Caco-2 (cell line): ENCODE measurements around the gene GAB2. TPM values are rescaled to one million over a fixed set of nuclear protein-coding genes. Genes with fewer than 3 reads are reported as not detected.
"Not testable (repeated sequence)": the region's sequence is repeated elsewhere in the genome, so short reads cannot be mapped to it uniquely, and the experiment has no call there.

Experiments
- Bru-seq: library from RNA; stranded (reverse); fragments of 400-500 nt; gene quantifications from one replicate; lab custom pipeline; 2021; lab: Mats Ljungman, UMichigan
- BruChase-seq, 2 experiments: library from RNA; stranded (reverse); fragments of 400-500 nt; gene quantifications; one replicate each; lab custom pipeline; 2021; lab: Mats Ljungman, UMichigan
- BruUV-seq: library from RNA; stranded (reverse); fragments of 400-500 nt; replicated peaks from 2 replicates; lab custom pipeline; 2021; lab: Mats Ljungman, UMichigan
- CTCF ChIA-PET: fragments of 300-600 bp; sonication (Branson Sonifier 250); formaldehyde crosslinking; loops from one replicate; lab custom pipeline; 2022; ENCODE audit warnings: antibody characterized with exemption; lab: Charles Lee
- POLR2A ChIA-PET: fragments of 300-600 bp; sonication (Branson Sonifier 250); formaldehyde crosslinking; loops from one replicate; lab custom pipeline; 2022; ENCODE audit warnings: antibody characterized with exemption; lab: Charles Lee
- DNase-seq, 2 experiments: peaks; one replicate each; pipeline versions ENCODE4 v3.0.0 to v3.0.0-alpha.2; 2020 to 2022
- H3K27me3 ChIP-seq: replicated peaks from 2 replicates; pipeline ENCODE4 v1.6.0; 2011; ENCODE audit warnings: low read length; ENCODE audit not compliant: control insufficient read depth, insufficient read depth
- H3K36me3 ChIP-seq: 2 replicates; pipeline ENCODE4 v1.5.1; 2011; ENCODE audit warnings: low read length; ENCODE audit not compliant: control insufficient read depth, insufficient read depth
- H3K4me1 ChIP-seq: fragments of 250-450 bp; sonication (Bioruptor Pico); 2 replicates; pipeline ENCODE4 v1.5.1; 2020; ENCODE audit warnings: mild to moderate bottlenecking
- H3K4me3 ChIP-seq: 2 replicates; pipeline ENCODE4 v1.5.1; 2011; ENCODE audit warnings: low read depth, mild to moderate bottlenecking, control low read depth, low read length
- H3K9me3 ChIP-seq: fragments of 250-450 bp; sonication (Bioruptor Pico); 2 replicates; pipeline ENCODE4 v1.5.1; 2020; ENCODE audit warnings: mild to moderate bottlenecking, moderate library complexity
- H3K27ac Mint-ChIP-seq: one replicate; pipeline ENCODE4 v1.8.0; 2022; ENCODE audit warnings: mixed read lengths; ENCODE audit not compliant: unreplicated experiment
- H3K27me3 Mint-ChIP-seq: one replicate; pipeline ENCODE4 v1.8.0; 2022; ENCODE audit warnings: mixed read lengths; ENCODE audit not compliant: insufficient read depth, unreplicated experiment
- H3K36me3 Mint-ChIP-seq: one replicate; pipeline ENCODE4 v1.8.0; 2022; ENCODE audit warnings: mild to moderate bottlenecking, mixed read lengths; ENCODE audit not compliant: insufficient read depth, unreplicated experiment
- H3K4me1 Mint-ChIP-seq: one replicate; pipeline ENCODE4 v1.8.0; 2022; ENCODE audit warnings: low read depth, mixed read lengths; ENCODE audit not compliant: unreplicated experiment
- H3K4me3 Mint-ChIP-seq: one replicate; pipeline ENCODE4 v1.8.0; 2022; ENCODE audit warnings: mild to moderate bottlenecking, moderate library complexity, mixed read lengths; ENCODE audit not compliant: unreplicated experiment
- H3K9me3 Mint-ChIP-seq: one replicate; pipeline ENCODE4 v1.8.0; 2022; ENCODE audit warnings: mixed read lengths; ENCODE audit not compliant: unreplicated experiment
- intact Hi-C: fragments of 100-400 bp; cut with micrococcal nuclease; formaldehyde crosslinking; loops from one replicate; pipeline ENCODE4 v1.10.0; 2022; ENCODE audit not compliant: unreplicated experiment
- long read RNA-seq: library from polyadenylated mRNA; stranded (forward); transcript quantifications from one replicate; pipeline ENCODE4 v2.0.0, GENCODE V29; 2022
- total RNA-seq: library from RNA; stranded (reverse); gene quantifications from 2 replicates; pipeline ENCODE4 v1.2.3, GENCODE V29; 2022
- TF ChIP-seq, protein P1 (sequence below), 2 experiments: fragments of 200-600 bp in 1 of 2; IDR thresholded peaks; 1 replicate in 1 of 2; 2 replicates in 1 of 2; pipeline versions ENCODE4 v1.5.1 to v1.8.0; 2011 to 2022; ENCODE audit warnings: antibody characterized with exemption in 1 of 2, control low read depth in 1 of 2, inconsistent platforms in 1 of 2, low read depth in 1 of 2, low read length in 1 of 2, mild to moderate bottlenecking in 1 of 2, moderate library complexity in 1 of 2; ENCODE audit not compliant: insufficient read depth in 1 of 2, severe bottlenecking in 1 of 2, unreplicated experiment in 1 of 2

Gene GAB2
- total RNA-seq (58.6 and 67.3 TPM in 2 replicates), Bru-seq, nascent RNA (percentile 90 among the genes with signal in this experiment), BruChase-seq, experiment 1, labeled RNA remaining after a 2-hour chase (percentile 85 among the genes with signal in this experiment), BruChase-seq, experiment 2, labeled RNA remaining after a 6-hour chase (percentile 82 among the genes with signal in this experiment)
- long read RNA-seq, partial matches to known transcripts: 0 of 23 reads
- long read RNA-seq, other reads (novel, unspliced or antisense): 23 of 23 reads

- Histone ChIP-seq H3K4me1 (peaks cover 23% of the 10 kb centered on the region), H3K4me3 (peak within 1 kb of the TSS; percentile 76), H3K27me3 (no peaks in the 10 kb centered on the region), H3K9me3 (no peaks in the 10 kb centered on the region), H3K36me3 (no peaks in the 10 kb centered on the region)
- peak within 1 kb of the TSS; percentile 76 for H3K4me3 Mint-ChIP-seq
- peak within 1 kb of the TSS; percentile 79 for H3K27ac Mint-ChIP-seq
- no peaks in the 10 kb centered on the region for H3K27me3 Mint-ChIP-seq
- H3K4me1 Mint-ChIP-seq: peaks cover 37% of the 10 kb centered on the region
- H3K9me3 Mint-ChIP-seq: no peaks in the 10 kb centered on the region
- peak; percentile 69 to 79 for DNase-seq
- CTCF ChIA-PET: interaction anchor here (0.7 to 3.9 kb wide), 10 partner anchors 11 to 422 kb away, joined by 3 to 48 read pairs (median 6); no protein-coding TSS in a partner anchor
- TF ChIP-seq, protein P1, sequence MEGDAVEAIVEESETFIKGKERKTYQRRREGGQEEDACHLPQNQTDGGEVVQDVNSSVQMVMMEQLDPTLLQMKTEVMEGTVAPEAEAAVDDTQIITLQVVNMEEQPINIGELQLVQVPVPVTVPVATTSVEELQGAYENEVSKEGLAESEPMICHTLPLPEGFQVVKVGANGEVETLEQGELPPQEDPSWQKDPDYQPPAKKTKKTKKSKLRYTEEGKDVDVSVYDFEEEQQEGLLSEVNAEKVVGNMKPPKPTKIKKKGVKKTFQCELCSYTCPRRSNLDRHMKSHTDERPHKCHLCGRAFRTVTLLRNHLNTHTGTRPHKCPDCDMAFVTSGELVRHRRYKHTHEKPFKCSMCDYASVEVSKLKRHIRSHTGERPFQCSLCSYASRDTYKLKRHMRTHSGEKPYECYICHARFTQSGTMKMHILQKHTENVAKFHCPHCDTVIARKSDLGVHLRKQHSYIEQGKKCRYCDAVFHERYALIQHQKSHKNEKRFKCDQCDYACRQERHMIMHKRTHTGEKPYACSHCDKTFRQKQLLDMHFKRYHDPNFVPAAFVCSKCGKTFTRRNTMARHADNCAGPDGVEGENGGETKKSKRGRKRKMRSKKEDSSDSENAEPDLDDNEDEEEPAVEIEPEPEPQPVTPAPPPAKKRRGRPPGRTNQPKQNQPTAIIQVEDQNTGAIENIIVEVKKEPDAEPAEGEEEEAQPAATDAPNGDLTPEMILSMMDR (IDR thresholded peaks at IDR 0.05; ENCODE audit: insufficient read depth in 1 of 2, low read depth in 1 of 2, low read length in 1 of 2, severe bottlenecking in 1 of 2, unreplicated experiment in 1 of 2): no peak
- BruUV-seq: no TSS peak
- POLR2A ChIA-PET: interaction anchor here (0.6 to 2.3 kb wide), 4 partner anchors 37 to 423 kb away, joined by 5 to 16 read pairs (median 6); partner anchors contain the start of gene INTS4
- intact Hi-C loops: loop anchor here (1.0 to 2.0 kb wide), 3 partner anchors 37 to 279 kb away; partner anchors contain the start of gene ALG8
- peaks cover 28% of the 10 kb centered on the region for H3K36me3 Mint-ChIP-seq
Observed at GRCh38 chr11:78417175-78417887, at the start of gene GAB2. GAB2 (minus strand) TSS chr11:78417820; CDS start chr11:78417720, 100 bp downstream.

- Mint-ChIP-seq H3K27ac (no peak overlapping the region), H3K4me3 (no peak overlapping the region), H3K9me3 (peaks cover 9% of the 10 kb centered on the region), H3K4me1 (no peaks in the 10 kb centered on the region), H3K36me3 (peaks cover 21% of the 10 kb centered on the region), H3K27me3 (no peaks in the 10 kb centered on the region)
- TF ChIP-seq, protein P1 (IDR thresholded peaks at IDR 0.05; ENCODE audit: insufficient read depth in 1 of 2, low read depth in 1 of 2, low read length in 1 of 2, severe bottlenecking in 1 of 2, unreplicated experiment in 1 of 2): no peak
- intact Hi-C loops: no loop called here
- BruUV-seq: no TSS peak
- Histone ChIP-seq H3K36me3 (peaks cover 7% of the 10 kb centered on the region), H3K4me1 (no peaks in the 10 kb centered on the region), H3K4me3 (no peak overlapping the region), H3K9me3 (no peaks in the 10 kb centered on the region), H3K27me3 (no peaks in the 10 kb centered on the region)
- DNase-seq: no peak
- ChIA-PET POLR2A (no interaction called here), CTCF (no interaction called here)
Observed at GRCh38 chr11:78467370-78467769, 49.8 kb upstream of the GAB2 start.

DNA sequence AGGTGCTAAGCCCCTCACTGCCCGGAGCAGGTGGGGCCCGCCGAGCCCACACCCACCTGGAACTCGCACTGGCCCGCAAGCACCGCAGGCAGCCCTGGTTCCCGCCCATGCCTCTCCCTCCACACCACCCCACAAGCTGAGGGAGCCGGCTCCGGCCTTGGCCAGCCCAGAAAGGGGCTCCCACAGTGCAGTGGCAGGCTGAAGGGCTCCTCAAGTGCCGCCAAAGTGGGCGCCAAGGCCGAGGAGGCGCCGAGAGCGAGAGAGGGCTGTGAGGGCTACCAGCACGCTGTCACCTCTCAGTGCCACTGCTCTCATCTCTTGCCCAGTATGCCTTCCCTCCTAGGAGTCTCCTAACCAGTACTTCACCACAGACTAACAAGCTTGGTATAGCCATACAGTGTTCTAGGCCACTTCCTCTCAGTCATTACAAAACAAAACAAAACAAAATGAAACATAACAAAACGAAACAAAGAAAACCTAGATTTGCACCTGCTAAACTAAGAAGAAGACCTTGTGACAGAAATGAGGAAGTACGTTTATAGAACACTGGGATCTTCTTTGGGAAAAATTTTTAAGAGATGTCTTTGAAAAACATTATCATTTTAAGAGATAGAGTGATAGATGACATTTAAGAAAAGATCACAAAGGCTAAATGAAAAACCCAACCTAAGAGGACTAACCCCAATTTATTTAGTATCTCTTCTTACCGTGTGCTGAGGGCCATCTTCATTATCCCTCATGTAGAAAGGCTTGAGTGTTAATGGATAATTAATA is 47.7 kb upstream of the GAB2 start:
- Histone ChIP-seq H3K4me3 (no peak overlapping the region), H3K36me3 (peaks cover 7% of the 10 kb centered on the region), H3K4me1 (no peaks in the 10 kb centered on the region), H3K27me3 (no peaks in the 10 kb centered on the region), H3K9me3 (no peaks in the 10 kb centered on the region)
- Mint-ChIP-seq H3K4me1 (no peaks in the 10 kb centered on the region), H3K4me3 (no peak overlapping the region), H3K27ac (no peak overlapping the region), H3K9me3 (no peaks in the 10 kb centered on the region), H3K27me3 (no peaks in the 10 kb centered on the region), H3K36me3 (peaks cover 34% of the 10 kb centered on the region)
- BruUV-seq: no TSS peak
- ChIA-PET CTCF (no interaction called here), POLR2A (no interaction called here)
- TF ChIP-seq, protein P1 (IDR thresholded peaks at IDR 0.05; ENCODE audit: insufficient read depth in 1 of 2, low read depth in 1 of 2, low read length in 1 of 2, severe bottlenecking in 1 of 2, unreplicated experiment in 1 of 2): no peak
- intact Hi-C loops: no loop called here
- no peak for DNase-seq

- DNase-seq, H3K9me3 ChIP-seq, intact Hi-C loops, H3K27ac Mint-ChIP-seq, H3K36me3 ChIP-seq, H3K9me3 Mint-ChIP-seq, H3K27me3 ChIP-seq, H3K4me1 ChIP-seq, CTCF ChIA-PET, POLR2A ChIA-PET, H3K4me3 ChIP-seq, BruUV-seq, H3K4me3 Mint-ChIP-seq, H3K4me1 Mint-ChIP-seq, H3K27me3 Mint-ChIP-seq: not testable (repeated sequence)
- peaks cover 38% of the 10 kb centered on the region for H3K36me3 Mint-ChIP-seq
Observed at GRCh38 chr11:78464787-78465168, 47.2 kb upstream of the GAB2 start.
